AG20443 (cell line): Measurements from ENCODE around the gene IL23R.

Experiments
- DNase-seq: peaks from one replicate; pipeline ENCODE4 v3.0.0; 2012; ENCODE audit warnings: low spot score, mixed read lengths

Gene IL23R

DNA sequence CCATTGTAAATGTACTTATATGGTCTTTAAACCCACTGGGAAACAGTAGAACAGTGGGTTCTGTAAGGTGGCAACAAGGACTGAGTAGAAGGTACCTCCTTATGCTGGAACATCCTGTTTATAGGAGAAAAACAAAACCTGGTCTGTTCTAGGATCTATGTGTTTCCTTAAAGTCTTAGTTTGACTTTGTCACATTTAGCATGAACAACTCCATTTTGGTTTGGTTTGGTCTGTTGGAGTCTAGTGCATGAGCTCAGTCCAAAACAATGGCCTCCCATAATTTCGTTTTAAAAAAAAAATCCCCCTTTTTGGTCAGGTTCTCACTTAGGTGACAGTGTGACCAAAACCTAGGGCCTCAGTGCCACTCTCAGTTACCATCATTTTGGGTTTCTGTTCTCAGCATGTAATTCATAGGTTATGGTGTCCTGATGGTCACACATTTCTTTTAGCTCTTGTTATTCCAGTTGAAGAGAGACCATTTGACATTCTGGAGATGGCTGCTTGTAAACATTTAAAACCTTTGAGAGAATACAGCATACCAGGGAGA is 75.0 kb downstream of the IL23R start:
- DNase-seq: no peak

GRCh38 chr1:67242016-67242415 is 75.8 kb downstream of the IL23R start:
- no peak for DNase-seq

- no peak for DNase-seq
Measured at GRCh38 chr1:67250051-67250653, 83.9 kb downstream of the IL23R start.

- no peak for DNase-seq
Measured at GRCh38 chr1:67256291-67257172, 90.3 kb downstream of the IL23R start.

DNA sequence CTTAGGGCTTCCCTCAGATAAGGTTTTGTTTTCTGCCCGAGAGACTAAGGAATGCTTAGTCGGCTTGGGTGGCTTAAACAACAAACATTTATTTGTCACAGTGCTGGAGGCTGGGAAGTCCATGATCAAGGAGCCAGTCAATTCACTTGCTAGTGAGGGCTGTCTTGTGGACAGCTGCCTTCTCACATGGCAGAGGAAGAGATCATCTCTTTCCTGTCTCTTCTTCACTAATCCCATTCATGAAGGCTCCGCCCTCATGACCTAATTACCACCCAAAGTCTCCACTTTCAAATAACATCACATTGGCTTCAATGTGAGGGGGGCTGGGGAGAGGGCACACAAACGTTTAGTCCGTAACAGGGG is 90.9 kb downstream of the IL23R start:
- no peak for DNase-seq

DNA sequence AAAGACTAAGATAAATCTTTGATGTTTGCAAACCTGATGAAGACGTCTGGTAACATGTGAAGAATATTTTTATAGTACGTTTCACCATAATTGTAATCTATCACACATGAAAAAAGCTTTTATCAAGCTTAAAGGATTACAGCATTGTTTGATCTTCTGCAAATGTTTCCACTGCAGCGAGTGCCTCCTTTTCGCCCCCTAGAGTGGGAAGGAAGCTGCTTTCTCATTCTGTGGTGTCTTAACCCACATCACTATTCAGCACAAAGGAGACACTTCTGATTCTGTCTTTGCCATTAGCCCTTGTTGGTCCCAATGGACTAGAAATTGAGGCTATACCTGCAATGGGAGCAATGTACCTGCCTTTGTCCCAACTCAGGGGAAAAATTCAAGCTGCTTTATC is 95.4 kb downstream of the IL23R start:
- no peak for DNase-seq

- no peak for DNase-seq
Measured at GRCh38 chr1:67262735-67263134, 96.5 kb downstream of the IL23R start.

DNA sequence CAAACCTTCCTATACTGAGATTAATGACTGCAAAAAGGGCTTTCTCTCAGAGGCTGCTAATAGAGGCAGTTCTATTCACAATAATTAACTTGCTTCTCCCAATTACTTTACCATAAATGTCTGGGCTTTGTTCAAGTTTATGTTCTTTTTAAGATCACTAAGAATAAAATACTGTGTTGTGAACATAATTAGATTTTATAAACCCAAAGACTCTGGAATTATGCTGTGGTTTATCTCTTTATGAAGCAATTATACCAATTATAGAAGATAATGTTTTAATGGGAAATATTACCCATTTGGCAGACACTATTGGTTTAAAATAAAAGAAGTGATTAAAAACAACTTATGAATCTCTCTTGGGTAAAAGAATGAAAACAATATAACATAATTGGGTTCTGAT is 97.9 kb downstream of the IL23R start:
- no peak for DNase-seq

GRCh38 chr1:67264899-67265298 is 98.6 kb downstream of the IL23R start:
- DNase-seq: no peak

DNA sequence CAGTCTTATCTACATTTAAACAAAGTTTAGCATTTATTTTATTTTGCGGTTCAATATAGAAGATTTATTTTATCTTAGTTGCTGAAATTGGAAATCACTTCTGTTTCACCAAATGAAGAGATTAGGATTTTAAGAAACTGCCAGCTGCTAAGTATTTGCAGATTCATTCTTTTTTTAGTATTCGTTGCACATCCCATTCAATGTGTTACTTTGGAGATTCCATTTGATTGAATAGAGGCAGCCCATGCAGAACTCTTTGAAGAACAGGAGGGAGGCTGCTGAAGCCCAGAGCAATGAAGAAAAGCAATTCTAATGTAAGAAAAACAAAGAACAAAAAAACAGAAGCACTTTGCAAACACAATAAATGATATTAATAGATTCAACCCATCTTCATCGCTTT is 102.8 kb downstream of the IL23R start:
- no peak for DNase-seq

DNA sequence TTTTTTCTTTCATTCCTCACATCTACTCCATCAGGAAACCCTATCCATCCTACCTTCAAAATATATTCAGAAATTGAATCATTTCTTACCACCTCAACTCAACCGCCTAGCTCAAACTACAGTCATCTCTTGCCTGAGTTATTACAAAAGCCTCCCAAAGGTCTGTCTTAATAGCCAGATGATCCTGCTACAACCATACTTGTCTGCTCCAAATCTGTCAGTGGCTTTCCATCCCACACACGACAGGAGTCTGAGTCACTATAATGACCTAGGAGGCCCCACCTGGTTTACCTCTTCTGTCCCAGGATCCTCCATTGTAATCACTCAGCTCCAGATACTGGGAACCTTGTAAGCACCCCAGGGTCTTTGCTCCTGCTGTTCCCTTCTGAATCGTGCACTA is 104.3 kb downstream of the IL23R start:
- DNase-seq: no peak

GRCh38 chr1:67273591-67273990 is 107.3 kb downstream of the IL23R start:
- DNase-seq: no peak

GRCh38 chr1:67274623-67275325 is 108.5 kb downstream of the IL23R start:
- no peak for DNase-seq

DNA sequence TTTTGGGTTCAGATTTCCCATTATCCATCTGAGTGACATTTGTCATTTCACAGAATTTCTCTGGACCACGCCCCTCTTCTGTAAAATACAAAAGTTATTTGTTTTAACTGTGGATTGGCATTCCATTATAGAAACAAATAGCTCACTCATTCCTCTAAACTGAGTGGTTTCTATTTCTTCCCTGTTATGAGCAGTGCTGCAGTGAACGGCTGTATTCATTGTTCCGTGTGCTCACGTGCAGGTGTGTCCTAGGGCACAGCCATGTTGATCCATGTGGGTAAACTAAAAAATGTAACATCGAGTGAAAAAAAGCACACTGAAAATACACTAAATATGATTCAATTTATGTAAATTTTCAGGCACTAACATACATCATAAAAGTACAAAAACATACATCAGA is 114.4 kb downstream of the IL23R start:
- no peak for DNase-seq

GRCh38 chr1:67281244-67281643 is 115.0 kb downstream of the IL23R start:
- no peak for DNase-seq

GRCh38 chr1:67285780-67286488 is 119.7 kb downstream of the IL23R start:
- no peak for DNase-seq

DNA sequence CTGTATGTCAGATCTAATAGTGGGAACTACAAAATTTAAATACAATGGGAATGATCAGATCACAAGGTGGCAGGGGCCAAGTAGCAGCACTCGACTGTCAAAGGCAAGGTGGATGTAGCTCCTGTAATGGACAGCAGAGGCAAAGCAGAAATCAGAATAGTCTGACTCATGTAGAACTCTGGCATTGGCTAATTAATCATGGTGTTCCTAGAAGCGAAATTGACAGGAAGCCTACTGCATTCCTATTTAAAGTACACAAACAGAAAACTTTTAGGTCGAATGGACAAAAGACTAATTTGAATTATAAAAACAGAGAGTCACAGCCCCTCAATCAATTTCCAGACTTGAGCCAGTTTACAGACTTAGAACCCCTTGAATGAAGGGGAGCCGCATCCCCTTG is 124.0 kb downstream of the IL23R start:
- DNase-seq: no peak

DNA sequence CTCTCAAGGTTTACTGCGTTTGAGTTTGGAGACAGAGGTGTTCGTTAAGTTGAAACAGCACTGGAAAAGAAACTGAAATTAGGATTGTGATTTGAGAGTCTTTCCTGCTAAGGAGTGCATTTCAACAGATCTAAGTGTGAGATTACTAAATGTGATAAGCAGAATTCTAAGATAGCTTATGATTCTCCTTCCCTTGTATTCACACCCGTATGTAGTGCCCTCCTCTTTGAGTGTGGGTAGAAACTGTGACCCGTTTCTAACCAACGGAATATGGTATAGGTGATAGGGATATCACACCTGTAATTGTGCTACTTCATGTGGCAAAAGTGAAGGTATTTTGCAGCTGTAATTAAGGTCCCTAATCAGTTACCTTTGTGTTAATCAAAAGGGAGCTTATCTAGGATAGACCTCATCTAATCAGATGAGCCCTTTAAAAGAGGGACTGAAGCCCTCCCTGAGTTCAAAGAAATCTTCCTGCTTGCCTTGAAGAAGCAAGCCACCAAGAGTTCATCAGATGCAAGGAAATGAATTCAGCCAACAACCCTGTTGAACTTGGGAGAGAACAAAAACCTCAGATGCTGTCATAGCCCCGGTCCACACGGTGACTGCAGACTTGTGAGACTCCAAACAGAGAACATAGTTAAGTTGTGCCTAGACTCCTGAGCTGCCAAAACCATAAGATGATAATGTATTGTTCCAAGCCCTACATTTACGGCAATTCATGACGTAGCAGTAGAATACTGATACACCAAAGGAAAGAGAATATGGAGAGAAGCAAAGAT is 128.8 kb downstream of the IL23R start:
- no peak for DNase-seq

DNA sequence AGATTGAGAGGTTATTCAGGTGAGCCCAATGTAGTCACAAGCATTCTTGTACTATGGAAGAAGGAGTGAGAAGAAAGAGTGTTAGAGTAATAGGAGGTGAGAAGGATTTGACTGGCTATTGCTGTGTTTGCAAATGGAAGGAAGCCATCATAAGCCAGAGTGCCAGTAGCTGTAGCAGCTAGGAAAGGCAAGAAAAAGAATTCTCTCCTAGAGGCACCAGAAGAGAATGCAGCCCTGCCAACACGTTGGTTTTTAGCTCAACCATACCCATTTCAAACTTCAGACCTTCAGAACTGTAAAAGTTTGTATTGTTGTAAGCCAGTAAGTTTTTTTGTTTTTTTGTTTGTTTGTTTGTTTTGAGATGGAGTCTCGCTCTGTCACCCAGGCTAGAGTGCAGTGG is 132.5 kb downstream of the IL23R start:
- DNase-seq: no peak

- no peak for DNase-seq
Measured at GRCh38 chr1:67299296-67299695, 133.0 kb downstream of the IL23R start.

DNA sequence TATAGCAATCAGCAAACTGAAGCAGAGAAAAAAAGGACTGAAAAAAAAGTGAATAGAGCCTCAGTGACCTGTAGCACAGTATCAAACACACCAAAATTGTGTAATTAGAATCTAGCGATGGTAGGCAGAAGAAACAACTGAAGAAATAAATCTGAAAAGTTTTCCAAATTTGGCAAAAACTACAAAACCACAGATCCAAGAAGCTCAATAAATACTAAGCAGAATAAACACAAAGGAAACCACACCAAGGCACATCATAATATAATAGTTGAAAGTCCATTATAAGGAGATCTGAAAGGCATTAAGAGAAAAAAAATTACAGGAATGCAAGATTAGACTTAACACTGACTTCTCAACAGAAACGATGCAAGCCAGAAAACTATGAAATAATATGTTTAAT is 134.3 kb downstream of the IL23R start:
- DNase-seq: no peak
